Stimulated activated CD4-positive, alpha-beta T cell treated with anti-CD3 and anti-CD28 coated beads, Interleukin-2, amount 100 ng/mL, for 24 hours (primary cell): ENCODE results near the gene RNPS1.

Experiments
- DNase-seq, 2 donors: peaks; one replicate each; pipeline ENCODE4 v3.0.0-alpha.2; 2020

RNPS1 gene

GRCh38 chr16:2267913-2268666, at the start of gene RNPS1:
Gene RNPS1, minus strand, starts transcription at chr16:2268126. Its CDS starts 3,483 bp downstream, at chr16:2264643.
- DNase-seq = peak; percentile 95 to 98

GRCh38 chr16:2317231-2318020, 49.5 kb upstream of the RNPS1 start:
- DNase-seq = no peak

GRCh38 chr16:2308089-2308962, 40.4 kb upstream of the RNPS1 start:
- DNase-seq = no peak

GRCh38 chr16:2299915-2300192, 31.9 kb upstream of the RNPS1 start:
- no peak for DNase-seq

DNA sequence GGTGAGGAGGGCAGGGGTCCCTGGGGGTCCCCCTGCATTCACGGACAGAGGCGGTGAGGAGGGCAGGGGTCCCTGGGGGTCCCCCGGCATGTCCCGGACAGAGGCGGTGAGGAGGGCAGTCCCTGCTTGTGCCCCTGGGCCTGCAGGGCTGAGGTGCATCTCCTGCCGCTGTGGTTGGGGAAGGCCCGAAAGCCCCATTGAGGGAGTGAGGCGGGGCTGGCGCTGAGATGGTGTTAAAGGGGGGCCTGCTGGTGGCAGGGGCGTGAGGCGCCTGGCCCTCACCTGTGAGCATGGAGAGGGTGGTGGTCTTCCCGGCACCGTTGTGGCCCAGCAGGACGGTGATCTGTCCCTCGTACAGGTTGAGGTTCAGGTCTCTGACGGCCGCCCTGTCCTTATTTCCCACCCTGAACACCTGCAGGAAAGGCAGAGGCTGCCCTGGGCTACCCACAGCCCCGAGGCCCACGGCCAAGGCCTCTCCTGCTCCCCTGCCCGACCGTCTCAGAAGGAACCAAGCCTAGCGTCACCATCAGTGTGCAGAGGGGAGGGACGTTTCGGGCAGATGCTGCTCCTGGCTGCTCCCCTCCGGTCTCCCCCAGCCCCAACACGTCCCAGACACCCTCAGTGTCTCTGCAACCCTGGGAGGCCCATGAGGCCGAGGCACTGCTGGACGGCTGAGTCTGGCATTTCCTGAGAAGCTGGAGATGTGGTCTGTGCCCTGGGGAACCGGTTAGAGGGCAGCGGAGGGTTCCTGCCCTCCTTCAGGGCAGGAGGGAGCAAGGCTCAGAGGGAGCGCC, 31.4 kb upstream of the RNPS1 start:
- no peak for DNase-seq

DNA sequence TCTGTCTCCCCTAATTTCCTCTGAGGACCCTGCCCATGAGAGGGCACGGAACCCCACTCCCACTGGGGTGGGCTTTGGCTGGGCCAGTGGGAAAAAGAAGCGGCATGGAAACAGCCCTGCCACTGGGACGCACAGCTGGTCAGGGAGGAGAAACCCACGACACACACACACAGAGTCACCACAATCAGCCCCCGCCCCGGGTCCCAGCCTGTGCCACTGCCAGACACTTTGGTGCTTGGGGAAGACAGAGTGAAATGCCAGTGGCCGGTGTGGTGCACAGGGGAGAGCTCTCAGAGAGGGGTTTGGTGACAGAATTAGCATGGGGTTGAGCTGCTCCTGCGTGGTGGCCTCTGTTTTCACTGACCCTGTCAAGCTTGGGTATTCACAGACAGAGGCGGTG, 30.7 kb upstream of the RNPS1 start:
- no peak for DNase-seq

GRCh38 chr16:2297506-2297860, 29.6 kb upstream of the RNPS1 start:
- DNase-seq = no peak

- DNase-seq = peak; percentile 19 to 23
These were observed 29.0 kb upstream of the RNPS1 start for GRCh38 chr16:2296661-2297505.

GRCh38 chr16:2295056-2295798, 27.3 kb upstream of the RNPS1 start:
- DNase-seq = no peak

GRCh38 chr16:2292221-2292620, 24.3 kb upstream of the RNPS1 start:
- DNase-seq = no peak

- DNase-seq = no peak
These were observed 21.4 kb upstream of the RNPS1 start for GRCh38 chr16:2289282-2289681.

GRCh38 chr16:2288726-2289125, 20.8 kb upstream of the RNPS1 start:
- no peak for DNase-seq

DNA sequence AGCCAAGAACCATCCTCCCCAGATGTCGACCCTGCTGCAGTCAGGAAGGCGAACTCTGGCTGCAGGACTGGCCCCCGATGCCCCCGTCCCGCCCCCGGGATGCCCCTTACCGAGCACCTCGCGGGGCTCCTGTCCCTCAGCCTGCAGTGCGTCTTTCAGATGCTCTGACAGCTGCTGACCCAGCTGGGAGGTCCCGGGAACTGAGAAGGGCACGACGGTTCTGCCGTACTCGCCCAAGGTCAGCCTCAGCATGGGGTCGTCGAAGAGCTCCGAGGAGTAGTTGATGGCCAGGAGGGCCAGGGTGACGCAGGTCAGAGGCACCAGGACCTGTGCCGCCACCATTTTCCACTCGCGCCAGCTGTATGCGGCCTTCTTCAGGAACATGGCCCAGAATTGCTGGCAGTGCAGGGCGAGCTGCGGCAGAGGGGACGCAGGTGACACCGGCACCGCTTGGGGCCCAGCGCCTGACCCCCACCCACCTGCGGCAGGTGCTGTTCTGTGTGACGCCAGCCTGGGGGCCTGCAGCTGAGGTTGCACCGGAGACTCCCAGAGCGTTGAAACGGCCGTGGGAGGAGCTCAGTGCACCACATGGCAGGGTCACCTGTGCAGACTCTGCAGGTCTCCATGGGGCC, 20.1 kb upstream of the RNPS1 start:
- DNase-seq = no peak

GRCh38 chr16:2286550-2286949, 18.6 kb upstream of the RNPS1 start:
- DNase-seq = no peak

GRCh38 chr16:2285731-2286191, 17.8 kb upstream of the RNPS1 start:
- DNase-seq = no peak

- DNase-seq = no peak
These were observed 17.1 kb upstream of the RNPS1 start for GRCh38 chr16:2284797-2285576.

DNA sequence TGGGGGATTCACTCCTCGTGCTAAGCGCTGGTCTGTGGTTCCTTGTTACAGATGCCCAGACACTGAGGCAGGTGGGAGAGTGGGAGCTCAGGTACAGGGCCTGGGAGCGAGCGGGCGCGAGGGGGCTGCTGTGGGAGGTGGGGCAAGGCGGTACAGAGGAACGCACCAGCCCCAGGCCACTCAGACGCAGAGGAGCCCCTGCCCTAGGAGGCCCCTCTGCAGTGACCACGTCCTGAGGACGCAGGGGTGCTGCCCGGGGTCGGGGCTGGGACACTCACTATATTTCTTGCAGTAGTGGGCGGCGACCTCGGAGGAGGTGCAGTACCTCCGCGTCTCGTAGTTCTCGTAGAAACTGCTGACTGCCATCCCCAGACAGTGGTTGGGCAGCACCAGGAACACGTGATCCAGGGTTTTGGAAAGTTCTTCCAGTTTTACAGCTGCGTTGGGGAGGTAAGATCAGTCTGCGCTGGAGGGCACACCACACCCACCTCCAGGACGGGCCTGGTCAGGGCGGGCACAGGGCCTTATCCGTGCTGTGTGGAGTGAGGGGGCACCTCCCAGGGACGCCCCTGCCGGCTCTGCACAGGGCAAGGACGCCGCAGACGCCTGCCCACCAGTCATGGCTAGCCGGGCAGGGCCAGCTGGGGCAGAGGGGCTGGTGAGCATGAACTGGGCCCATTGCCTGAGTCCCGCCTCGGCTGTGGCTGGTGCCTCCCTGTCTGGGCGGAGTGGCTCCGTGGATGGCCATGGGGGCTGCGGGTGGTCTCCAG, 16.3 kb upstream of the RNPS1 start:
- no peak for DNase-seq

DNA sequence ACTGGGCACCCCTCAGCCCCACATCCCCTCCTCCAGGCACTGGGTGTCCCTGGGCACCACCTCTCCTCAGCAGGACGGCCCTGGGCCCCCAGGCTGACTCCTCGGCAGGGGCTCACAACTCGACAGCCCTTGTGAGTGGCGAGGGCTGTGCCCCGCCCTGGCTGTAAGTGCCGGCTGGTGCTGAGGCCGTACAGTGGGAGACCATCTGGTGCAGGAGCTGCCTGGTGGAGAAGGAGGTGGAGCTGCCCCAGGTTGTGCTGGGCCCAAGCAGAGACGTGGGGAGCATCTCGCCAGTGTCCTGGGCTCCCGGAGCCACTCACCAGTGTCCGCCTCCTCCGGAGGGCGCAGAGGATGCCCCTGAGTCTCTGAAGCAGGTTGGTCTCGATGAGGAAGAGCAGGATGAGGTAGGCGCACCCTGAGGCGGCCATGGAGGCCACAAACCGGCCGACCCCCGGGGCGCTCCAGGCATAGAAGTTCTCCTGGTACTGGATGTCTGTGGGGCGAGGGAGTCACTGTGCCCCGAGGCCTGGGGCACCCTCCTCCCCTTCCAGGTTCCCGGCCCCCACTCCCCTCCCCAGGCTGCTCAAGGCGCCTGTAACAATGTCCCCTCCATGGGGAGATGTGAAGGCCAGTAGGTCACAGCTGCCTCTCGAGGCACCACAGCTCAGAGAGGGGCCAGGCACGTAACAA, 15.1 kb upstream of the RNPS1 start:
- DNase-seq = no peak
